ENCODE data around the gene PLGLB2. TPM values are rescaled to one million over a fixed set of nuclear protein-coding genes. Genes with fewer than 3 reads are reported as not detected.

PLGLB2 gene
- total RNA-seq: 0.92 and 1.3 TPM in 2 replicates

GRCh38 chr2:87747791-87748190, at the start of gene PLGLB2:
TSS of gene PLGLB2 (plus strand) at chr2:87748087. CDS start at chr2:87748154, 67 bp downstream.

Other genes with a start within 250 kb of the PLGLB2 start
- gene RGPD2, start 77.7 kb downstream of the PLGLB2 start, total RNA-seq: 0.66 and 8.5 TPM in 2 replicates

Data from smooth muscle cell of the pulmonary artery (primary cell).